HG03342 (cell line): Measurements from ENCODE around the gene KLHL12.
A peak's percentile ranks its signal among the peaks of the same experiment; 100 is the strongest.

Experiments
- ATAC-seq: cut with Tn5 transposase; IDR thresholded peaks from one replicate; pipeline ENCODE4 v1.9.1; 2021; ENCODE audit warnings: mild to moderate bottlenecking, moderate library complexity; ENCODE audit not compliant: unreplicated experiment

Gene KLHL12

GRCh38 chr1:202926581-202927491 lies at the start of gene KLHL12:
KLHL12 (minus strand) TSS chr1:202927234; CDS start chr1:202925162, 2,072 bp downstream.
- ATAC-seq, result peak; percentile 93

- ATAC-seq, result no peak
Measured at GRCh38 chr1:202976633-202977032, 49.6 kb upstream of the KLHL12 start.

GRCh38 chr1:202974856-202975255 lies 47.8 kb upstream of the KLHL12 start:
- ATAC-seq, result no peak

GRCh38 chr1:202972046-202972445 lies 45.0 kb upstream of the KLHL12 start:
- ATAC-seq, result no peak

GRCh38 chr1:202968895-202969295 lies 41.9 kb upstream of the KLHL12 start:
- peak; percentile 79 for ATAC-seq

- no peak for ATAC-seq
Measured at GRCh38 chr1:202968351-202968750, 41.3 kb upstream of the KLHL12 start.

- ATAC-seq, result peak; percentile 18
Measured at GRCh38 chr1:202967684-202968281, 40.7 kb upstream of the KLHL12 start.

- ATAC-seq, result no peak
Measured at GRCh38 chr1:202966006-202966898, 39.2 kb upstream of the KLHL12 start.

- no peak for ATAC-seq
Measured at GRCh38 chr1:202965422-202965821, 38.4 kb upstream of the KLHL12 start.

GRCh38 chr1:202964791-202965410 lies 37.9 kb upstream of the KLHL12 start:
- ATAC-seq, result no peak

GRCh38 chr1:202961220-202961880 lies 34.3 kb upstream of the KLHL12 start:
- no peak for ATAC-seq

- no peak for ATAC-seq
Measured at GRCh38 chr1:202959276-202959620, 32.2 kb upstream of the KLHL12 start.

- ATAC-seq, result no peak
Measured at GRCh38 chr1:202958544-202959275, 31.7 kb upstream of the KLHL12 start.

- ATAC-seq, result peak; percentile 95
Measured at GRCh38 chr1:202957733-202958543, 30.9 kb upstream of the KLHL12 start, which contains the start of gene ADIPOR1. ADIPOR1 (minus strand) TSS chr1:202958312; CDS start chr1:202951070, 7,242 bp downstream.

GRCh38 chr1:202956969-202957368 lies 29.9 kb upstream of the KLHL12 start:
- ATAC-seq, result no peak

- no peak for ATAC-seq
Measured at GRCh38 chr1:202954057-202954745, 27.2 kb upstream of the KLHL12 start.

- no peak for ATAC-seq
Measured at GRCh38 chr1:202953392-202953791, 26.4 kb upstream of the KLHL12 start.

- no peak for ATAC-seq
Measured at GRCh38 chr1:202952818-202953217, 25.8 kb upstream of the KLHL12 start.
